SU-DHL-6 (cell line): ENCODE measurements around the gene GSS.

Experiments
- H2AFZ ChIP-seq: fragments of 200-600 bp; sonication (generic); 2 replicates; pipeline ENCODE4 v1.6.1; 2014; ENCODE audit warnings: low read depth, mild to moderate bottlenecking, moderate library complexity, mixed read lengths, antibody characterized with exemption, low read length; ENCODE audit not compliant: severe bottlenecking
- H3F3A ChIP-seq: fragments of 200-600 bp; shearing (Covaris generic); 2 replicates; pipeline ENCODE4 v1.6.0; 2016; ENCODE audit warnings: antibody characterized with exemption, mild to moderate bottlenecking; ENCODE audit not compliant: insufficient read depth
- H3K27ac ChIP-seq: fragments of 200-600 bp; sonication (generic); 2 replicates; pipeline ENCODE4 v1.5.1; 2016; ENCODE audit warnings: low read depth, mild to moderate bottlenecking, low read length, moderate library complexity, mixed read lengths
- H3K27me3 ChIP-seq: fragments of 200-600 bp; sonication (generic), shearing (Covaris generic); 2 replicates; pipeline ENCODE4 v1.6.0; 2014; ENCODE audit warnings: mild to moderate bottlenecking, low read length
- H3K36me3 ChIP-seq: fragments of 200-600 bp; sonication (generic); 2 replicates; pipeline ENCODE4 v1.6.1; 2014; ENCODE audit warnings: mild to moderate bottlenecking, low read length, mixed read lengths
- H3K4me2 ChIP-seq: fragments of 300-600, 200-600 bp; shearing (Covaris generic), sonication (generic); 2 replicates; pipeline ENCODE4 v1.6.0; 2014; ENCODE audit warnings: low read length, low read depth, mild to moderate bottlenecking; ENCODE audit not compliant: poor library complexity, severe bottlenecking
- H3K4me3 ChIP-seq: fragments of 200-600 bp; sonication (generic); 2 replicates; pipeline ENCODE4 v1.5.1; 2014; ENCODE audit warnings: antibody characterized with exemption, low read length, mild to moderate bottlenecking, mixed read lengths; ENCODE audit not compliant: insufficient read depth, poor library complexity, severe bottlenecking
- H3K79me2 ChIP-seq: fragments of 200-600 bp; sonication (generic); 2 replicates; pipeline ENCODE4 v1.6.1; 2014; ENCODE audit warnings: mild to moderate bottlenecking, low read length, moderate library complexity; ENCODE audit not compliant: insufficient read depth
- H3K9ac ChIP-seq: fragments of 200-600 bp; sonication (generic); 2 replicates; pipeline ENCODE4 v1.7.0; 2014; ENCODE audit warnings: mild to moderate bottlenecking, low read length
- H3K9me2 ChIP-seq: fragments of 200-600 bp; sonication (generic); replicated peaks from 2 replicates; pipeline ENCODE4 v1.6.1; 2014; ENCODE audit warnings: low read length; ENCODE audit not compliant: insufficient read depth
- H3K9me3 ChIP-seq: fragments of 200-600 bp; sonication (generic); 2 replicates; pipeline ENCODE4 v1.6.1; 2014; ENCODE audit warnings: low read length, mixed read lengths; ENCODE audit not compliant: insufficient read depth
- H4K20me1 ChIP-seq: fragments of 200-600 bp; sonication (generic); 2 replicates; pipeline ENCODE4 v1.6.1; 2014; ENCODE audit warnings: low read depth, mild to moderate bottlenecking, antibody characterized with exemption, low read length, moderate library complexity, mixed read lengths
- EZH2phosphoT487 ChIP-seq: fragments of 200-600 bp; sonication (generic), shearing (Covaris generic); conservative IDR thresholded peaks from 2 replicates; pipeline ENCODE4 v1.6.1; 2018; ENCODE audit warnings: mild to moderate bottlenecking, antibody characterized with exemption, low read length, moderate library complexity, mixed read lengths
- TF ChIP-seq, protein P1 (sequence below): fragments of 200-600 bp; sonication (generic); IDR thresholded peaks from one replicate; pipeline ENCODE4 v1.5.1; 2017; ENCODE audit warnings: antibody characterized with exemption, mild to moderate bottlenecking, low read length, moderate library complexity; ENCODE audit not compliant: insufficient read depth, poor library complexity, severe bottlenecking

GSS gene

DNA sequence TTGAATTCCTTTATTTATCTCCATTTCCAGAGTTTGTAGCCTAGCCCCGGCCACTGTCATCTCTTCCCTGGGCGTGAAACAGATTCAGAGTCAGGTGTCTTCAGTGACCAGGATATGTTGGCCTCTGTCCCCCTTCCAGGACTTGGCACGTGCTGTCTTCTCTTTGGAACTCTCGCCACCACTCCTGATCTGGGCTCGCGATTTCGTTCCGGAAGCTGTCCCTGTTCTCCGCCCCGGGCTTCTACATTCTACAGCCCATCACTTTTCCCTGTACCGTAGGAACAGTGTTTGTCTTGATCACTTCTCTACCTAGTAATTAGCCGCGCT lies 739 bp downstream of the GSS start:
- Histone ChIP-seq H2AFZ (peak overlapping the region; percentile 81), H4K20me1 (no peaks in the 10 kb centered on the region), H3K79me2 (peaks cover 4% of the 10 kb centered on the region; the same call in 1 of the 2 replicates), H3F3A (no peaks in the 10 kb centered on the region), H3K4me2 (peak overlapping the region; percentile 81), H3K27ac (peak overlapping the region; percentile 26; the same call in 1 of the 2 replicates), H3K9me3 (no peaks in the 10 kb centered on the region), H3K36me3 (no peaks in the 10 kb centered on the region; the same call in 1 of the 2 replicates), H3K27me3 (no peaks in the 10 kb centered on the region), H3K9ac (peak overlapping the region; percentile 85), H3K4me3 (peak overlapping the region; percentile 72), H3K9me2 (no peaks in the 10 kb centered on the region)
- TF ChIP-seq EZH2phosphoT487, result no peak
- TF ChIP-seq, protein P1, sequence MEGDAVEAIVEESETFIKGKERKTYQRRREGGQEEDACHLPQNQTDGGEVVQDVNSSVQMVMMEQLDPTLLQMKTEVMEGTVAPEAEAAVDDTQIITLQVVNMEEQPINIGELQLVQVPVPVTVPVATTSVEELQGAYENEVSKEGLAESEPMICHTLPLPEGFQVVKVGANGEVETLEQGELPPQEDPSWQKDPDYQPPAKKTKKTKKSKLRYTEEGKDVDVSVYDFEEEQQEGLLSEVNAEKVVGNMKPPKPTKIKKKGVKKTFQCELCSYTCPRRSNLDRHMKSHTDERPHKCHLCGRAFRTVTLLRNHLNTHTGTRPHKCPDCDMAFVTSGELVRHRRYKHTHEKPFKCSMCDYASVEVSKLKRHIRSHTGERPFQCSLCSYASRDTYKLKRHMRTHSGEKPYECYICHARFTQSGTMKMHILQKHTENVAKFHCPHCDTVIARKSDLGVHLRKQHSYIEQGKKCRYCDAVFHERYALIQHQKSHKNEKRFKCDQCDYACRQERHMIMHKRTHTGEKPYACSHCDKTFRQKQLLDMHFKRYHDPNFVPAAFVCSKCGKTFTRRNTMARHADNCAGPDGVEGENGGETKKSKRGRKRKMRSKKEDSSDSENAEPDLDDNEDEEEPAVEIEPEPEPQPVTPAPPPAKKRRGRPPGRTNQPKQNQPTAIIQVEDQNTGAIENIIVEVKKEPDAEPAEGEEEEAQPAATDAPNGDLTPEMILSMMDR, result no peak

DNA sequence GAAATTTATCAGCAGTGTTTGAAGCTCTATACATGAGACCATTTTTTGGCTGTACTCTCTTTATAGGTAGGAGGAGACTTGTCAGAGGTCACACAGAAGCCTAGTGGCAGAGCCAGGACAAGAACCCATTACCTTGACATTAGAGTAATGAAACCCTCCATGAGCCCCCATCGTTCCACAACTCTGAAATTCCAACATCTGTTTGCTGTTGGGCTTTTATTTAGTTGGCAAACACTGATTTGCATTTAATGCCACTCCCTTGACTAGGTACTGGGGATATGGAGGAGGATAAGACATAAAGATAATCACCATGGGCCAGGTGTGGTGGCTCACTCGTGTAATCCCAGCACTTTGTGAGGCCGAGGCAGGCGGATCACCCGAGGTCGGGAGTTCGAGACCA lies 1.6 kb downstream of the GSS start:
- no peaks in the 10 kb centered on the region for H3K27me3 ChIP-seq
- H3K27ac ChIP-seq, result no peak overlapping the region
- no peak overlapping the region for H2AFZ ChIP-seq
- H3K4me2 ChIP-seq, result no peak overlapping the region
- H3K79me2 ChIP-seq, result peaks cover 4% of the 10 kb centered on the region; the same call in 1 of the 2 replicates
- TF ChIP-seq EZH2phosphoT487, result no peak
- TF ChIP-seq, protein P1, result no peak
- H3F3A ChIP-seq, result no peaks in the 10 kb centered on the region
- H3K4me3 ChIP-seq, result no peak overlapping the region
- no peaks in the 10 kb centered on the region for H3K9me3 ChIP-seq
- no peaks in the 10 kb centered on the region for H4K20me1 ChIP-seq
- no peak overlapping the region for H3K9ac ChIP-seq
- peaks cover 5% of the 10 kb centered on the region; the same call in 1 of the 2 replicates for H3K36me3 ChIP-seq
- H3K9me2 ChIP-seq, result no peaks in the 10 kb centered on the region

DNA sequence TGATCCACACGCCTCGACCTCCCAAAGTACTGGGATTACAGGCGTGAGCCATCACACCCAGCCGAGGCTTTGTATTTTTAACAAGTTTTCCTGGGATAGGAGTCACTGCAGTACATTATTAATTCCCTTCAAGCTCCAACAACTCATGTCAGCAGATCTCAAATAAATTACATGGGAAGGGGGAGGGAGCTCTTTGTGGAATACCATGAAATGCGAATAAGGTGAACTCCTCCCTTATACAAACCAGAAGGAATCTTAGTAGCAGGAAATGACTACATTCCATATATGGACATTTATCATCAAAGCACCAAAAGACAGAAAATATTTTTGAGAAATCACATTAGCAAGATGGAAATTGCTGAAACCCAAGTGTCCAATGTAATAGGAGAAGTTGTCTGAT lies 2.9 kb downstream of the GSS start:
- H3K36me3 ChIP-seq, result peaks cover 5% of the 10 kb centered on the region; the same call in 1 of the 2 replicates
- H3K79me2 ChIP-seq, result peaks cover 4% of the 10 kb centered on the region; the same call in 1 of the 2 replicates
- no peak overlapping the region for H2AFZ ChIP-seq
- H3K9ac ChIP-seq, result no peak overlapping the region
- TF ChIP-seq, protein P1, result no peak
- TF ChIP-seq EZH2phosphoT487, result no peak
- H3K4me2 ChIP-seq, result no peak overlapping the region
- no peaks in the 10 kb centered on the region for H3K27me3 ChIP-seq
- H4K20me1 ChIP-seq, result no peaks in the 10 kb centered on the region
- H3K9me2 ChIP-seq, result no peaks in the 10 kb centered on the region
- H3F3A ChIP-seq, result no peaks in the 10 kb centered on the region
- no peaks in the 10 kb centered on the region for H3K9me3 ChIP-seq
- H3K4me3 ChIP-seq, result no peak overlapping the region
- no peak overlapping the region for H3K27ac ChIP-seq
